Vagina (tissue), 2 donors: ENCODE results near the gene TBCA.

Experiments used
- CTCF ChIP-seq, 3 experiments: fragments of 450-650 bp in 2 of 3; fragments of 200-600 bp in 1 of 3; sonication (generic) in 1 of 3; IDR thresholded peaks; one replicate each; pipeline ENCODE4 v1.5.1; 2017 to 2019; ENCODE audit warnings: antibody characterized with exemption in 3 of 3, mild to moderate bottlenecking in 2 of 3, moderate library complexity in 2 of 3
- POLR2A ChIP-seq, 2 donors: fragments of 450-650 bp; IDR thresholded peaks; one replicate each; pipeline ENCODE4 v1.6.1; 2017; ENCODE audit warnings: antibody characterized with exemption in 2 of 2, mild to moderate bottlenecking in 2 of 2, moderate library complexity in 2 of 2
- POLR2AphosphoS5 ChIP-seq, 2 donors: sonication (generic); formaldehyde crosslinking; IDR thresholded peaks; one replicate each; pipeline ENCODE4 v1.9.0; 2017; ENCODE audit warnings: antibody characterized with exemption in 2 of 2, mild to moderate bottlenecking in 2 of 2, low read depth in 1 of 2; ENCODE audit not compliant: insufficient read depth in 1 of 2

- TF ChIP-seq CTCF (IDR thresholded peaks at IDR 0.05) (no peak), POLR2AphosphoS5 (IDR thresholded peaks at IDR 0.05; ENCODE audit: insufficient read depth in 1 of 2, low read depth in 1 of 2) (no peak), POLR2A (IDR thresholded peaks at IDR 0.05) (no peak)
Measured at GRCh38 chr5:77658662-77659061, 117.5 kb downstream of the TBCA start.
